WERI-Rb-1 (cell line): ENCODE data around the gene SPRTN.
A peak's percentile ranks its signal among the peaks of the same experiment; 100 is the strongest.

Source experiments
- DNase-seq: peaks from one replicate; pipeline ENCODE4 v3.0.0-alpha.2; 2020
- H3K27ac ChIP-seq: fragments of 250-450 bp; sonication (Bioruptor Pico); 2 replicates; pipeline ENCODE4 v1.5.1; 2020; ENCODE audit warnings: mild to moderate bottlenecking, moderate library complexity
- H3K27me3 ChIP-seq: fragments of 250-450 bp; sonication (Bioruptor Pico); 2 replicates; pipeline ENCODE4 v1.5.1; 2021; ENCODE audit warnings: mild to moderate bottlenecking, low read depth, moderate library complexity; ENCODE audit not compliant: insufficient read depth, severe bottlenecking
- H3K36me3 ChIP-seq: fragments of 250-450 bp; sonication (Bioruptor Pico); 2 replicates; pipeline ENCODE4 v1.5.1; 2020; ENCODE audit warnings: mild to moderate bottlenecking, moderate library complexity
- H3K4me3 ChIP-seq: 2 replicates; pipeline ENCODE4 v1.5.1; 2011; ENCODE audit warnings: low read depth, mild to moderate bottlenecking, control low read depth, low read length
- H3K9me3 ChIP-seq: fragments of 250-450 bp; sonication (Bioruptor Pico); 2 replicates; pipeline ENCODE4 v1.5.1; 2021; ENCODE audit warnings: mild to moderate bottlenecking, moderate library complexity; ENCODE audit not compliant: severe bottlenecking
- TF ChIP-seq, protein P1 (sequence below): IDR thresholded peaks from 2 replicates; pipeline ENCODE4 v1.5.1; 2011; ENCODE audit warnings: low read depth, mild to moderate bottlenecking, control low read depth, inconsistent platforms, low read length

The SPRTN gene

DNA sequence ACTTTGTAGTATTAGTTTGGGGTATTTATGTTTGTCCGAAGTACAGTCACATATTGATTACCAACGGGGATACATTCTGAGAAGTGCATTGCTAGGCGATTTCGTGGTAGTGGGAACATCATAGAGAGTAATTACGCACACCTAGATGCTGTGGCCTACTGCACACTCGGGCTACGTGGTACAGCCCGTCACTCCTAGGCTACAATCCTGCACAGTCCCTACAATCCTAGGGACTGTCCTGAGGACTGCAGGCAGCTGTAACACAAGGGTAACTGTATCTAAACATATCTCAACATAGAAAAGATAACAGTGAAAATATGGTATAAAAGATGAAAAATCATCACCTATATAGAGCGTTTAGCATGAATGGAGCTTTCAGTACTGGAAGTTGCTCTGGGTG lies 19.0 kb upstream of the SPRTN start:
- Histone ChIP-seq H3K27ac (no peak overlapping the region), H3K4me3 (no peak overlapping the region), H3K27me3 (no peaks in the 10 kb centered on the region), H3K36me3 (no peaks in the 10 kb centered on the region), H3K9me3 (peaks cover 5% of the 10 kb centered on the region)
- TF ChIP-seq, protein P1, sequence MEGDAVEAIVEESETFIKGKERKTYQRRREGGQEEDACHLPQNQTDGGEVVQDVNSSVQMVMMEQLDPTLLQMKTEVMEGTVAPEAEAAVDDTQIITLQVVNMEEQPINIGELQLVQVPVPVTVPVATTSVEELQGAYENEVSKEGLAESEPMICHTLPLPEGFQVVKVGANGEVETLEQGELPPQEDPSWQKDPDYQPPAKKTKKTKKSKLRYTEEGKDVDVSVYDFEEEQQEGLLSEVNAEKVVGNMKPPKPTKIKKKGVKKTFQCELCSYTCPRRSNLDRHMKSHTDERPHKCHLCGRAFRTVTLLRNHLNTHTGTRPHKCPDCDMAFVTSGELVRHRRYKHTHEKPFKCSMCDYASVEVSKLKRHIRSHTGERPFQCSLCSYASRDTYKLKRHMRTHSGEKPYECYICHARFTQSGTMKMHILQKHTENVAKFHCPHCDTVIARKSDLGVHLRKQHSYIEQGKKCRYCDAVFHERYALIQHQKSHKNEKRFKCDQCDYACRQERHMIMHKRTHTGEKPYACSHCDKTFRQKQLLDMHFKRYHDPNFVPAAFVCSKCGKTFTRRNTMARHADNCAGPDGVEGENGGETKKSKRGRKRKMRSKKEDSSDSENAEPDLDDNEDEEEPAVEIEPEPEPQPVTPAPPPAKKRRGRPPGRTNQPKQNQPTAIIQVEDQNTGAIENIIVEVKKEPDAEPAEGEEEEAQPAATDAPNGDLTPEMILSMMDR, result no peak
- DNase-seq, result no peak

DNA sequence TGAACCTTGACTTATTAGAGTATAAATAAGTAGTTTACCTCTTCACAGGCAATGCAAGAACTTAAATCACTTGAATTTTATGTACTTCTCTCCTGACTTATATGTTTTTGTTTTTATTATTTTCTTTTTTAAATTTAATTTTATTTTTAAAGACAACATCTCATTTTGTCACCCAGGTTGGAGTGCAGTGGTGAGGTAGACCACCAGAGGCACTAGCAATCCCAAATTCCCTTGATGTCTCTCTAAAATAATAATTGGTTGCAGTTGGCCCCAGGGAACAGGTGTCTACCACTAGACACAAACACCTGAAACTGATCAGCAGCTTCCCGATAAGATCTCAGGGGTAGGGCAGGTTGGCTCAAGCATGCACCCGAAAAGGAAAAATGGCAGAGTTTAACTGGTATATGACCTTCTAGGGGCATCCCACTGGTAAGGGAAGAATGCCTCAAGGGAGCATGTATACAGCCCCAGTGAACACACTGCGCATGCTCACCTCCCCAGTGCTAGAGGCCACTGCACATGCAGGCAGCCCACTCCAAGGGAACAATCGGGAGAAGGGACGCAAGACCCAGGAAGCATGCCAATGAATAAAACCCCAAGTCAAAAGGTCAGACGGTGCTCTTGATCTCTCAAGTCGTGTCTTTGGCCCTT lies 15.1 kb upstream of the SPRTN start:
- no peaks in the 10 kb centered on the region for H3K36me3 ChIP-seq
- no peaks in the 10 kb centered on the region for H3K27me3 ChIP-seq
- TF ChIP-seq, protein P1, result 0 out of 2 replicates have a peak, but pooled peaks have one; percentile 14
- H3K4me3 ChIP-seq, result no peak overlapping the region
- DNase-seq, result no peak
- no peaks in the 10 kb centered on the region for H3K9me3 ChIP-seq
- H3K27ac ChIP-seq, result no peak overlapping the region

DNA sequence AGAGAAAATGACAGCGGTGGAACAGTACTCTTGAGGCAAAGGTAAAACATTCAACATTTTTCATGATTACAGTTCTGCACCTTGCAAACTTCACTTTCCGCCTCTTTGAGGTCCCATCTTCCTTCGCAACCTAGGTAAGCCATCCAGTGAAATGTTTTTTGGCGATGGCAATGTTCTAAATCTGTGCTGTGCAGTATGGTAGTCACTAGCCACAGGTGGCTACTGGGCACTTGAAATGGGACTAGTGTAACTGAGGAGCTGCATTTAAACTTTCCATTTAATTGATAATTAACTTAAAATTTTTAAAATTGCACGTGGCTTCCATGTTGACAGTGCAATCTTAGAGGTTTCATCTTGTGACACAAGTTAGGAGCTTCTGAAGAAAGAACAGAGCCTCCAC lies 13.4 kb upstream of the SPRTN start:
- Histone ChIP-seq H3K27ac (no peak overlapping the region), H3K36me3 (no peaks in the 10 kb centered on the region), H3K9me3 (no peaks in the 10 kb centered on the region), H3K4me3 (no peak overlapping the region), H3K27me3 (no peaks in the 10 kb centered on the region)
- no peak for DNase-seq
- TF ChIP-seq, protein P1, result no peak

DNA sequence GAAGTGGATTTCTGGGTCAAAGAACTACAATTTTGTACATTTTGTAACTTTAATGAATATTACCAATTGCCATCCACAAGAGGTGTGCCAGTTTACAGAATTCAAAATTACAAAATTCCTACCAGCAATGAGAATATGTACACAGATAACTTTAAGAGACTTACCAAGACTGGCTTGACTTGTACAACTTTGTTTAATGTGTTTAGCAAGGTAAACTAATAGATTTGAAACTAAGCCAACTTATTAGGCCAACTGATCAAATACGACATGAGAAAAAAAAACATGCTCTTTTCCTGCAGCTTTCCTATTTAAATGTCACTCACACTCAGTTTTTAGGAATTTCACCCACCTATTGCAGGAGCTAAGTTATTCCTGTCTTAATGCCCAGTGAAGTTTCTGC lies 11.8 kb upstream of the SPRTN start:
- no peak for DNase-seq
- Histone ChIP-seq H3K27me3 (no peaks in the 10 kb centered on the region), H3K4me3 (no peak overlapping the region), H3K36me3 (no peaks in the 10 kb centered on the region), H3K9me3 (no peaks in the 10 kb centered on the region), H3K27ac (no peak overlapping the region)
- TF ChIP-seq, protein P1, result no peak

DNA sequence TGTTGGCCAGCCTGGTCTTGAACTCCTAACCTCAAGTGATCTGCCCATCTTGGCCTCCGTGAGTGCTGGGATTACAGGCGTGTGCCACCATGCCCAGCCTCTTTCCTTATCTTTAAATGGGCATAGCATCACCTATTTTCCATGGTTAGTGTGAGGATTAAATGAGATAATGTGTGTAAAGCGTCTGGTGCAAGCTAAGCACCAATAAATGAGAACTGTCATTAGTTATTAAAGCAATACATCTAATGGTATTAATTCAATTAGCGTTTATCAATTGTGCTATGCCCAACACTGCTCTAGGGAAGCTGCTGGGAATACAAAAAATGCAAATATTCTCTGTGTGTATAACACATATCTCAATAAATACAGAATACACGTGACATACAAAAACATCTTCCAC lies 10.5 kb upstream of the SPRTN start:
- no peak overlapping the region for H3K27ac ChIP-seq
- no peaks in the 10 kb centered on the region for H3K9me3 ChIP-seq
- H3K36me3 ChIP-seq, result no peaks in the 10 kb centered on the region
- no peak overlapping the region for H3K4me3 ChIP-seq
- no peak for DNase-seq
- no peaks in the 10 kb centered on the region for H3K27me3 ChIP-seq
- TF ChIP-seq, protein P1, result no peak

DNA sequence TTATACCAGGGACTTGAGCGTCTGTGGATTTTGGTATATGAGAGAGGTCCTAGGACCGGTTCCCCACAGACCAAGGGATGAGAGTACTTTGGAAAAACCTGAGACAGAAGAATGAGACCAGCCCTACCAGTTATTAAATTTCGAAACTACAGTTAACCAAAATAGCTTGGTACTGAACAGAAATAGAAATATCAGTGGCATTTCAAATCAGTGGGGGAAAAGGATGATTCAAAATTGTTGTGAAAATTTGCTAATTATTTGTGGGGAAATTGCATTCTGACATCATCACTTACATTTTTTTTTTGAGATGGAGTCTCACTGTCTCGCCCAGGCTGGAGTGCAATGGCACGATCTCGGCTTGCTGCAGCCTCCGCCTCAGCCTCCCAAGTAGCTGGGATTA lies 8.6 kb upstream of the SPRTN start:
- Histone ChIP-seq H3K36me3 (peaks cover 8% of the 10 kb centered on the region), H3K9me3 (no peaks in the 10 kb centered on the region), H3K27me3 (no peaks in the 10 kb centered on the region), H3K4me3 (no peak overlapping the region), H3K27ac (no peak overlapping the region)
- TF ChIP-seq, protein P1, result no peak
- DNase-seq, result no peak
